Retinal pigment epithelial cell (primary cell): ENCODE measurements around the gene CAGE1.
"Not testable (repeated sequence)": the region's sequence is repeated elsewhere in the genome, so short reads cannot be mapped to it uniquely, and the experiment has no call there.

Experiments
- DNase-seq: peaks from one replicate; pipeline ENCODE4 v3.0.0-alpha.2; 2010; ENCODE audit warnings: low read depth
- H3K4me3 ChIP-seq: 2 replicates; pipeline ENCODE4 v1.5.1; 2011; ENCODE audit warnings: mild to moderate bottlenecking, low read length, control low read depth, moderate library complexity
- TF ChIP-seq, protein P1 (sequence below): conservative IDR thresholded peaks from 2 replicates; pipeline ENCODE4 v1.5.1; 2011; ENCODE audit warnings: low read depth, low read length, control low read depth, inconsistent platforms

Gene CAGE1

GRCh38 chr6:7328243-7328642, 61.3 kb downstream of the CAGE1 start:
- DNase-seq = no peak
- no peak overlapping the region for H3K4me3 ChIP-seq
- TF ChIP-seq, protein P1, sequence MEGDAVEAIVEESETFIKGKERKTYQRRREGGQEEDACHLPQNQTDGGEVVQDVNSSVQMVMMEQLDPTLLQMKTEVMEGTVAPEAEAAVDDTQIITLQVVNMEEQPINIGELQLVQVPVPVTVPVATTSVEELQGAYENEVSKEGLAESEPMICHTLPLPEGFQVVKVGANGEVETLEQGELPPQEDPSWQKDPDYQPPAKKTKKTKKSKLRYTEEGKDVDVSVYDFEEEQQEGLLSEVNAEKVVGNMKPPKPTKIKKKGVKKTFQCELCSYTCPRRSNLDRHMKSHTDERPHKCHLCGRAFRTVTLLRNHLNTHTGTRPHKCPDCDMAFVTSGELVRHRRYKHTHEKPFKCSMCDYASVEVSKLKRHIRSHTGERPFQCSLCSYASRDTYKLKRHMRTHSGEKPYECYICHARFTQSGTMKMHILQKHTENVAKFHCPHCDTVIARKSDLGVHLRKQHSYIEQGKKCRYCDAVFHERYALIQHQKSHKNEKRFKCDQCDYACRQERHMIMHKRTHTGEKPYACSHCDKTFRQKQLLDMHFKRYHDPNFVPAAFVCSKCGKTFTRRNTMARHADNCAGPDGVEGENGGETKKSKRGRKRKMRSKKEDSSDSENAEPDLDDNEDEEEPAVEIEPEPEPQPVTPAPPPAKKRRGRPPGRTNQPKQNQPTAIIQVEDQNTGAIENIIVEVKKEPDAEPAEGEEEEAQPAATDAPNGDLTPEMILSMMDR = no peak

- no peak for DNase-seq
- no peak overlapping the region for H3K4me3 ChIP-seq
- TF ChIP-seq, protein P1 = no peak
These were observed 63.8 kb downstream of the CAGE1 start for GRCh38 chr6:7325750-7326149.

- TF ChIP-seq, protein P1 = no peak
- no peak overlapping the region for H3K4me3 ChIP-seq
- DNase-seq = no peak
These were observed 65.0 kb downstream of the CAGE1 start for GRCh38 chr6:7324520-7324919.

DNA sequence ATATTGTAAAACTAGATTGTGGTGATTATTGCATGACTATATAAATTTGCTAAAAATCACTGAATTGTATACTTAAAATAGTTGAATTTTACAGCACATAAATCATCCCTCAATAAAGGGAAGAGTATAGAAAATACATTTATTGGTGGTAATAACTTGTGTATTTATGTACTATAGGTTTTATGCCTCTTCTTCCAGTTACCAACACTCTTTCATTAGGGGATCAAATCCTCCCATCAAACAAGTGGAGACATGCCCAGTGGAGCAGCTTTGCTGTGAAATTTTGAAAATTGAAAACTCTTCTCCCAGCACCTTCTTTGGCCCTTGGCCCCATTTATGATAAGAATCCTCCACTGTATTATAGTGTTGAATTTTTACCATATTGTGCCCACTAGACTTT, 66.5 kb downstream of the CAGE1 start:
- H3K4me3 ChIP-seq = no peak overlapping the region
- TF ChIP-seq, protein P1 = no peak
- DNase-seq = no peak

DNA sequence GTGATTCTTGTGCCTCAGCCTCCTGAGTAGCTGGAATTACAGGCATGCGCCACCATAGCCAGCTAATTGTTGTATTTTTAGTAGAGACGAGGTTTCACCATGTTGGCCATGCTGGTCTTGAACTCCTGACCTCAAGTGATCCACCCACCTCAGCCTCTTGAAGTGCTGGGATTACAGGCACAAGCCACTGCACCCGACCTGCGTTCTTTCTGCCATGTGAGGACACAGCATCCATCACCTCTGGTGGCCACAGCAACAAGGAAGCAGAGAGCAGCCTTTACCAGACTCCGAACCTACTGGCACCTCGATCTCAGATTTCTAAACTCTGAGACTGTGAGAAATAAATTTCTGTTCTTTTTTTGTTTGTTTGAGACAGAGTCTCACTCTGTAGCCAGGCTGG, 67.7 kb downstream of the CAGE1 start:
- not testable (repeated sequence) for H3K4me3 ChIP-seq, DNase-seq

- not testable (repeated sequence) for DNase-seq, H3K4me3 ChIP-seq
These were observed 70.1 kb downstream of the CAGE1 start for GRCh38 chr6:7319406-7319805.

GRCh38 chr6:7317538-7317937, 72.0 kb downstream of the CAGE1 start:
- H3K4me3 ChIP-seq = no peak overlapping the region
- DNase-seq = no peak
- TF ChIP-seq, protein P1 = no peak

GRCh38 chr6:7316658-7317533, 72.6 kb downstream of the CAGE1 start:
- TF ChIP-seq, protein P1 = no peak
- no peak overlapping the region for H3K4me3 ChIP-seq
- no peak for DNase-seq
